ENCODE results near the gene PTPN14.
"Not testable (repeated sequence)": the region's sequence is repeated elsewhere in the genome, so short reads cannot be mapped to it uniquely, and the experiment has no call there.

PTPN14 gene

DNA sequence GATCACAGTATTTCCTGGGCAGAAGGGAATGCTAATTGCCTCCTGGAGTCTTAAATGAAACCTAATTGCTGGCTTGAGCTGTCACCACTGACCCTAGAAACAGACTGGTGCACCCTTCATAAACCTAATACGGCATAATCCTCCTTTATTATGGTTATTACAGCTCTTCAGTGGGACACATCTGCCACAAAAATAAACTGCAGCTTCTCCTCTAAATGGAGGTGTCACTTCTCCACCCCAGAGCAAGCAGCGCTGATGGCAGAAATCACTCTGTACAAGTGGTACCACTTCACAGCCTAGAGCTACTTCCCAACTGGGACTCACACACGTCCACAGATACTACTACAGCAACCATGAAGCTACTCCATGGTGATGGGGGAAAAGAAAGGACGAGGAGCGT lies 11.1 kb downstream of the PTPN14 start:
- no peak for FAIRE-seq

DNA sequence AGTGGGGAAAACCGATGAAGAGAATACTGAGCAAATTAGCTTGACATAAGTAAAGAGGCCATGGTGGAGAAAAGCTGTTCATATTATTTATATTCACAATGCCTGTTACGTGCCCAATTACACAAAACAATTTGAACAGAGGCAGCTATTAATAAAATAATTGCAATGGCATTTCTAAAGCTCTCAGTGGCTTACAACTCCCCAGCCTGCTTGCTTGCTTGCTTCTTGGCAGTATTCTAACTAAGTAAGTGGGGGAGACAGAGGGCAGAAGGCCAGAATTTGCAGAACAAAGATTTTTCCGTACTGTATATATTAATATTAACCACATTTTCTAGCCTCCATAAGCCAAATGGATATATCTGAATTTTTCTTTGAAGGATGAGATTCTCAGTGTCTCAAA lies 12.9 kb downstream of the PTPN14 start:
- no peak for FAIRE-seq

DNA sequence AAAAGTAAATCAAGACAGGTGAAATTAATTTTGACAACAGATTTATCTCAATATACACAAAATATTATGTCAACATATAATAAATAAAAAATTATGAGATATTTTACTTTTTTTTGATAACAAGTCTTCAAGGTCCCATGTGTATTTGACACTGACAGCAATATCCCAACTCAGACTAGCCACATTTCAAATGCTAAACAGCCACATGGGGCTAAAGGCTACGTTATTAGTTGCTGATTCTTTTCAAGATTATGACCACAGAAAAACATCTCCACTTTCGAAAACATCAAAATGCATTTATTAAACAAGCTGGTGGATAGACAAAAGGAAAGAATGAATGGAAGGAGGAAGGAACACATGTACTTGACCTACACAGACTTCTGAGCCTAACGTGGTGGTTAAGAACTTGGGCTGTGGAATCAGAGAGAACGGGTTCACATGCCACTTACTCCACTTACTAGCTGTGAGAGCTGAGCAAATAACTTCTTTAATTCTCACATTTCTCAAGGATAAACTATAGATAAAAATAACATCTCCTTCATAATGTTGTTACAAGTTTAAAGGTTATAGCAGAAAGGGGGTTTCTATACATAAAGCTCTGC lies 13.4 kb downstream of the PTPN14 start:
- no peak for FAIRE-seq

- FAIRE-seq = no peak
Observed at GRCh38 chr1:214537219-214537618, 14.2 kb downstream of the PTPN14 start.

GRCh38 chr1:214532070-214532469 lies 19.3 kb downstream of the PTPN14 start:
- FAIRE-seq = no peak

DNA sequence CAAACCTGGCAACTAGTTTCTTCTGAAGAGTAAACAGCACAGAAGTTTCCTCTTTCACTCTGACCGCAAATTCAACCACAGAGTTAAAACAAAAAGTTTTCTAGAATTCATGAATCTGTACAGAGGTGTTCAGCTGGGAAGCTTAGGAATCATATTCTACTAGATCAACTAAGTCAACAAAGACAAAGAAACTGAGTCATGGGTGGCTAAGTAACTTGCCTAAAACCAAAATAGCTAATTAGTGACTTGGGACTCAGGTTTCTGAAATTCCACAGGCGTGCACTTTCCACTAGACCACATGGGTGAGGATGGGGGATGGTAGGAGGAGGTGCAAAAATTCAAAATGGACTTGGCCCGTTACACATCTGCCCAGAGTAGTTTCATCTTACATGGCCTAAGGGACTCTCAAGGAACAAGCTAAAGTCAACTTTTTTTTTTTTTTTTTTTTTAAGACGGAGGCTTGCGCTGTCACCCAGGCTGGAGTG lies 25.8 kb downstream of the PTPN14 start:
- FAIRE-seq = no peak

DNA sequence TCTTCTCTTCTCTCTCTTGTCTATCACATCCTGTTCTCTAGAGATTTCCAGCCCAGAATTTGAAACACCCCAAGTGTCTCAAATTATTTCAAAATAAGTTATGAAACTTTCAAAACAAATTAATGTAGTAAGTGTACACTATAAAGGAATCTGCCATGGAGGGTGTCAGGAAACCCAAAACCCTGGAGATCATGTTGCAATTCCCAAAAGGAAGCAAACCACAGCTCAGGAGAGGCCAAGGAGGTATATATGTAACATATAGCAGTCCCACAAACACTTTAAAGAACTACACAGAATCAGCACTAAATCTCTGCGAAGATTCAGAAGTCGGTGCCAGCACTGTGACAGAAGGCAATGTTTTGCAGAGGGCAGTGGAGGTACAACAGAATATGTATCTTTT lies 26.6 kb downstream of the PTPN14 start:
- no peak for FAIRE-seq

DNA sequence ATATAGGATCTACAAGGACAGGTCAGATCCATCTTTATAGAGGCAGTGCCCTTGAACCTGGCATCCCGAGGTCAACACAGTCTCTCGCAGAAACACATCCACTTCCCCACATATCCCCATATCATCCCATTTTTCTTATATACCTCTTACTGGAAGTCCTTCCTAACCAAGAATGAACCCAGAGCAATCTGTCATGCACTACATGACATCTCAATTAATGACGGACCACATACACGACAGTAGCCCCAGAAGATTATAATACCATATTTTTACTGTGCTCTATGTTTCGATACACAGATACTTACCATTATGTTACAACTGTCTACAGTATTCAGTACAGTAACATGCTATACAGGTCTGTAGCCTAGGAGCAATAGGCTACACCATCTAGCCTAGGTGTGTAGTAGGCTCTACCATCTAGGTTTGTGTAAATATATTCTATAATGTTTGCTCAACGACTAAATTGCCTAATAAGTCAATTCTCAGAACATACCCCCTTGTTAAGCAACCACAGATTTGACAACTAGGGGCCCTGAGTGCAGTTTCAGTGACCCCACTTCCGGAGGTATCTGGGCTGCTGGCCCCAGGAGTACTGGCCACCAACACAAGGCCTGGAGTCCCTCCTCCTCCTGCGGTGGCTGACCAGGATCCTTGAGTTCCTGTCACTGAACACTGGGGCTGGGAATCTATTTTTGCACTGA lies 28.1 kb downstream of the PTPN14 start:
- FAIRE-seq = no peak

- not testable (repeated sequence) for FAIRE-seq
Observed at GRCh38 chr1:214521458-214521857, 29.9 kb downstream of the PTPN14 start.

GRCh38 chr1:214520544-214521165 lies 30.7 kb downstream of the PTPN14 start:
- FAIRE-seq = peak; percentile 89

DNA sequence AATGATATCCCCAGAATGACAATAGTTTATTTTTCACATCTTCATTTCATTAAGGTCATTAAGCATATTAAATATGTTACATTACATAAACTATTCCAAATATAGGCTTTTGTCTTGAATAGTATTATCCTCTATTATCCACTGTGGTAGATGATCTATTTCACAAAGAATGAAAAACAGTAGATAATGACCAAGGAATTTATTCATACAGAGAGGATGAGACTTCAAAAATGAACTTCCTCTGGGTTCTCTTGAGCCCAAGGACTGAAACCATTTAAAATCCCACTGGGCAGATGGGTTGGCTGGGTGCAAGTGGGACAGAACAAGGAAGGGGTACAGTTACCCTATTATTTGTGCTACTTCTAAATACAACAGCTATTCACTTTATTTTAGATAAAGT lies 33.0 kb downstream of the PTPN14 start:
- FAIRE-seq = no peak

GRCh38 chr1:214516434-214517326 lies 34.7 kb downstream of the PTPN14 start:
- FAIRE-seq = no peak

DNA sequence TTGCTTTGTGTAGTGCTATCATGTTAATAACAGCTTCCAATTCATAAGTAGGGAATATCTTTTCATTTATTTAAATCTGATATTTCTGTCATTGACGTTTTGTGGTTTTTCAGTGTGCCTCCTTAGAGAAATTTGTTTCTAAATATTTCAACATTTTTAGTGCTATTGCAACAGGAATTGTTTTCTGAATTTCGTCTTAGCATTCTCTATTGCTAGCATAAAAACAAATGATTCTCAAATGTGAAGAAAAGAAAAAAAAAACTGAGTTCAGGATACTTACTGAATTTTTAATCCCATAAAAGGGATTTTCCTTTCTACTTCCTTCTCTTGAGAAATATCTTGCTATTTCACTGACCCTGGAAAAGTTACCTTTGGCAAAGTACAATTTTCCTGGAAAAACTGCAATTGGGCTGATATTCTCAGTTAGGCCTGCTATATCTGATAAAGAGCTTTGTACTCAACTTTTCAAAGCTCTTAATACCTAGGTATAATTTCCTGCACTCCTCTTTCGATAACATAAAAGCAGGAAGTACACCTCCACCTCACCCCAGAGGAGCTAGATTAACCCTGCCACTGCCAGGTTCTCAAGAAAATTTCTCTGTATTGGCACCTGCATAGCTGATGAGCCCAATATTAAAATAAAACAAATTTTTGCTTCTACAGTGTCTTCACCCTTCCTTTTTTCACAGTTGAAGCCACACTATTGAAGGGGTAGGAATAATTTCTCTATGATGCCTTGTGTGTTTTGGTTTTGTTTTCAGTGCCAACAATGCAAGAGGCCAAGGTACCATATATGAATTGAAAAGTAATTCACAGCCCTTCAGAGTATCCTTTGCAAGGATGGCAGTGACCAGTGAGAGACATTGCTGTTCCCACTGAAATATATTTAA lies 35.6 kb downstream of the PTPN14 start:
- no peak for FAIRE-seq

- FAIRE-seq = peak; percentile 17
Observed at GRCh38 chr1:214514819-214515383, 36.5 kb downstream of the PTPN14 start.

DNA sequence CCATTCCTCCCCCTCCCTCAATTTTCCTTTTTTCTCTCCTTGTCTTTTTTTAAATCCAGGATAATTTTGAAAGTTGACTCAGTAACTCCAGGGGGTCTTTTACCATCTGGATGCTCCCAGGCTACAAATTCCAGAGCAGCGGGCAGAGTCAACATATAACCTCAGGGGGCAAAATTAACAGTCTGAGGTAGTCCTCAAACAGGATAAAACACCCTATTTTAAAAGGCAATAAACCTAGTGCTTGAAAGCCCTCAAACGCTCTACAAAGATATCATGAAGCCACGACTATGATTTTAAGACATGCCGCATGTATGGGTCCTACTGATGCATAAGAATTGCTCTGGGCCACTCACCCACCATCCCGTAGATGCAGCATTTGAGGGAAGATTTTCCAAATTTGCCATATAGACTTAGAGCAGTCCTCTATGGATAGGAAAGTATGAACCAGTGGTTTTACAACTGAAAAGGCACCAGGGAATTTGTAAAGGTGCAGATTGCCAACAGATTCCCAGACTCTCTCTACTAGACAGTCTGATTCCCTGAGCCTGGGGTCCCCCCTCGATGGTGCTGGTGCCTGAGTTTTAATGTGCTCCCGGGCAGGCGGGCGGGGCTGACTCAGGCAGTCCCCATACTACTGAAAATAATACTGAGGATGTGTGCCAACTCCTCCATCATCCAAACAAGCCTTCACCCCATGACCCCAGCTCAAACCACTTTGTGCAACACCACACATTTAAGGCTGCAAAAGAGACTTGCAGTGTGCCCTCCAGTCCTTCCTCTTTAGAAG lies 37.2 kb downstream of the PTPN14 start:
- FAIRE-seq = no peak

GRCh38 chr1:214513394-214513793 lies 38.0 kb downstream of the PTPN14 start:
- no peak for FAIRE-seq

DNA sequence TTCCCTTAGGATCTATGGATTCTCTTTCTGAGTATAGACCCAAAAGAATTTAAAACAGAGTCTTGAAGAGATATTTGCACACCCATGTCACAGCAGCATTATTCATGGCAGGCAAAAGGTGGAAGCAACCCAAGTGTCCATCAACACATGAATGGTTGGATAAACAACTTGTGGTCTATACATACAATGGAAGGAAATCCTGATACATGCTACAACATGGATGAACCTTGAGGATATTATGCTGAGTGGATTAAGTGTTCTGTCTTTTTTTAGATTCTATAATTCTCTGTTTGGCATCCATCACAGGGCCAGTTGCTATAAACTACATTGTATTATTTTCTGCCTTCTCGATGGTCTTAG lies 39.8 kb downstream of the PTPN14 start:
- FAIRE-seq = no peak

DNA sequence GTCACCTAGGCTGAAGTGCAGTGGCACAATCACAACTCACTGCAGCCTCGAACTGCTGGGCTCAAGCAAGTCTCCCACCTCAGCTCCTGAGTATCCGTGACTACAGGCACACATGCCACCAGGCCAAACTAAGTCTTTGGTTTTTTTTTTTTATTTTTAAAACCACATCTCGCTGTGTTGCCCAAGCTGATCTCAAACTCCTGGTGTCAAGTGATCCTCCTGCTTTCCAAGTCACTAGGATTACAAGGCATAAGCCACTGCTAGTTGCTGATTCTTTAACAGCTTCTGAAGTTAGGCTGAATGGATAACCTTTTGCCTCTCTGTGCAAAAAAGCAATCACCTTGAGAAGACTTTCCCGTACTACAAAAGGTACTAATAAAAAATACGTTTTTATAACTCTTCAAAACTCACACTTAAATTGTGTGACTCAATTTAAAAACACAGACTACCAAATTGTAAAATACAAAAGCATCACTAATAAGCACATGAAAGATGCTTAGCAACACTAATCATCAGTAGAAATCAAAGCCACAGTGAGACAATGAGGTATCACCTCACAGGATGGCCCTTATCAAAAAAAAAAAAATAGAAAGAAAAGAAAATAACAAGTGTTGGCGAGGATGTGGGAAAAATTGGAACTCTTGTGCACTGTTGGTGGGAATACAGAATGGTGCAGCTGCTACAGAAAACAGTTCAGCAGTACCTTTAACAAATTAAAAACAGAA lies 40.3 kb downstream of the PTPN14 start:
- FAIRE-seq = no peak

- FAIRE-seq = no peak
Observed at GRCh38 chr1:214510477-214510876, 40.9 kb downstream of the PTPN14 start.

DNA sequence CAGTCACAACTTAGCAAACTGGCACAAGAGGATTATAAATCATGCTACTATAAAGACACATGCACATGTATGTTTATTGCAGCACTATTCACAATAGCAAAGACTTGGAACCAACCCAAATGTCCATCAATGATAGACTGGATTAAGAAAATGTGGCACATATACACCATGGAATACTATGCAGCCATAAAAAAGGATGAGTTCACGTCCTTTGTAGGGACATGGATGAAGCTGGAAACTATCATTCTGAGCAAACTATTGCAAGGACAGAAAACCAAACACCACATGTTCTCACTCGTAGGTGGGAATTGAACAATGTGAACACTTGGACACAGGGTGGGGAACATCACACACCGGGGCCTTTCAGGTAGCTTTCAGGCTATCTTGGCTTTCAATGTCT lies 41.8 kb downstream of the PTPN14 start:
- FAIRE-seq = not testable (repeated sequence)

Measured in G401.6 (cell line).